Peyer's patch (tissue), 4 donors: Measurements from ENCODE around the gene NRTN. TPM values are rescaled to one million over a fixed set of nuclear protein-coding genes. Genes with fewer than 3 reads are reported as not detected.
"Not testable (repeated sequence)": the region's sequence is repeated elsewhere in the genome, so short reads cannot be mapped to it uniquely, and the experiment has no call there.

ENCODE experiments used
- DNase-seq, 3 donors: peaks; one replicate each; pipeline ENCODE4 v3.0.0-alpha.2; 2017 to 2019
- H3K27ac ChIP-seq, 4 donors: fragments of 200-600 bp; sonication (generic); one replicate each; pipeline ENCODE4 v1.5.1; 2016 to 2019
- H3K27me3 ChIP-seq, 2 donors: fragments of 200-600 bp; sonication (generic); one replicate each; pipeline ENCODE4 v1.5.1; 2019
- H3K36me3 ChIP-seq, 3 donors: fragments of 200-600 bp; sonication (generic); one replicate each; pipeline ENCODE4 v1.5.1; 2016 to 2019
- H3K4me1 ChIP-seq, 4 donors: fragments of 200-600 bp; sonication (generic); one replicate each; pipeline ENCODE4 v1.5.1; 2016 to 2019
- H3K4me3 ChIP-seq, 4 donors: fragments of 200-600 bp; sonication (generic); 1 replicate in 3 of 4; 2 replicates in 1 of 4; pipeline ENCODE4 v1.5.1; 2016 to 2019; ENCODE audit warnings: mild to moderate bottlenecking in 1 of 4
- H3K9me3 ChIP-seq, 4 donors: fragments of 200-600 bp; sonication (generic); one replicate each; pipeline ENCODE4 v1.5.1; 2016 to 2019; ENCODE audit warnings: mild to moderate bottlenecking in 1 of 4
- CTCF ChIP-seq, 6 experiments: fragments of 450-650 bp in 4 of 6; fragments of 200-600 bp in 2 of 6; sonication (generic) in 1 of 6; IDR thresholded peaks; one replicate each; pipeline ENCODE4 v1.5.1; 2017 to 2019; ENCODE audit warnings: antibody characterized with exemption in 6 of 6, mild to moderate bottlenecking in 3 of 6, moderate library complexity in 1 of 6
- POLR2A ChIP-seq, 2 donors: fragments of 450-650 bp; IDR thresholded peaks; one replicate each; pipeline ENCODE4 v1.5.1; 2017; ENCODE audit warnings: antibody characterized with exemption in 2 of 2, mild to moderate bottlenecking in 2 of 2, moderate library complexity in 2 of 2
- total RNA-seq, 4 donors: library from RNA; depleted of rRNA; stranded (reverse); fragments of >200 nt; gene quantifications; one replicate each; pipeline ENCODE4 v1.1.0, GENCODE V29; 2016

Gene NRTN
- total RNA-seq, 4 donors from 2014 or later, result 0.88 to 4.8 (median 3.5) TPM; not detected in 1

- not testable (repeated sequence) for DNase-seq, H3K9me3 ChIP-seq, H3K36me3 ChIP-seq, H3K27me3 ChIP-seq
- peak overlapping the region in 3 of 4 donors; percentile 3 to 66 (median 47) for H3K4me3 ChIP-seq
- peak overlapping the region in 3 of 4 donors; percentile 84 to 93 (median 87) for H3K27ac ChIP-seq
- H3K4me1 ChIP-seq, result peaks cover 0 to 11% (median 0%) of the 10 kb centered on the region in 4 donors
- TF ChIP-seq POLR2A (IDR thresholded peaks at IDR 0.05), result peak; percentile 61 to 71
These were observed 43.8 kb downstream of the NRTN start for GRCh38 chr19:5848621-5849020.

DNA sequence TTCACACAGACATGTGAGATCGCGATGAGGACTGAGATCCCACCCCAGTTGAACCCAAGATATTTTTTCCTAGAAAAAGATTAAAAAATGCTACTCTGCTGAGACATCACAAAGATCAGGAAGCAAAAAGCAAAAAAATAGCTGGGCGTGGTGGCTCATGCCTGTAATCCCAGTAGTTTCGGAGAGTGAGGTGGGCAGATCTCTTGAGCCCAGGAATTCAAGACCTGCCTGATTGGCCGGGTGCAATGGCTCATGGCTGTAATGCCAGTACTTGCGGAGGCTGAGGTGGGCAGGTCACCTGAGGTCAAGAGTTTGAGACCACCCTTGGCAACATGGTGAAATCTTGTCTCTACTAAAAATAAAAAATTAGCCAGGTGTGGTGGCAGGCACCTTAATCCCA is 45.3 kb downstream of the NRTN start:
- Histone ChIP-seq H3K9me3 (no peaks in the 10 kb centered on the region), H3K27me3 (no peaks in the 10 kb centered on the region), H3K4me3 (peak overlapping the region in 3 of 4 donors; percentile 21 to 66 (median 47)), H3K27ac (peak overlapping the region in 3 of 4 donors; percentile 84 to 93 (median 87)), H3K36me3 (no peaks in the 10 kb centered on the region), H3K4me1 (peaks cover 0 to 5% (median 0%) of the 10 kb centered on the region in 4 donors)
- TF ChIP-seq CTCF (IDR thresholded peaks at IDR 0.05), result no peak
- peak in 1 of 2 donors; percentile 5 for TF ChIP-seq POLR2A (IDR thresholded peaks at IDR 0.05)
- DNase-seq, result no peak

- peak in 2 of 3 donors; percentile 63 to 69 for DNase-seq
- Histone ChIP-seq H3K4me3 (peak overlapping the region in 3 of 4 donors; percentile 21 to 66 (median 47)), H3K9me3 (no peaks in the 10 kb centered on the region), H3K36me3 (no peaks in the 10 kb centered on the region), H3K4me1 (peaks cover 0 to 2% (median 0%) of the 10 kb centered on the region in 4 donors), H3K27me3 (no peaks in the 10 kb centered on the region), H3K27ac (peak overlapping the region in 3 of 4 donors; percentile 84 to 98 (median 87))
- TF ChIP-seq POLR2A (IDR thresholded peaks at IDR 0.05) (peak in 1 of 2 donors; percentile 8), CTCF (IDR thresholded peaks at IDR 0.05) (no peak)
These were observed 46.0 kb downstream of the NRTN start for GRCh38 chr19:5850743-5851293.

DNA sequence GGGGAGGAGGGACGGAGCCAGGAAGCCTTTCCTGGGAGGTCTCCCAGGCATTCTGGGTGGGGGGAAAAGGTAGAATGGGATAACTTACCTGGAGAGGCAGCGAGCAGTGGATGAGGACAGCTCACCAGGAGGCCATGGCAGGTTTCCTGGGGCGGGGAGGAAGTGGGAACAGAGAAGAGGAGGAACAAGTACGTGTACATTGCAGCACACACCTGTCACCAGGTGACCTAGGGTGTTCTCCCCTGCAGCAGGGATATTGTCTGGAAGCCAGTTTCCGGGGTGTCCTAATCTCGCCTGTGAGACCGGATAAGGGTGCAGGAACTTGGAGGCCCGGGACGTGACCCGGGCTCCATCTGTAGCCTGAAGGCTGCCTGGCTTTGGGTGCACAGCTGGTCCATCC is 46.4 kb downstream of the NRTN start, which contains the start of gene FUT3:
TSS of gene FUT3 (minus strand) at position 148 of the 400 bp plus-strand sequence.
- H3K27me3 ChIP-seq, result no peaks in the 10 kb centered on the region
- no peaks in the 10 kb centered on the region for H3K36me3 ChIP-seq
- DNase-seq, result peak in 2 of 3 donors; percentile 82 to 83
- no peaks in the 10 kb centered on the region for H3K9me3 ChIP-seq
- no peaks in the 10 kb centered on the region for H3K4me1 ChIP-seq
- H3K27ac ChIP-seq, result peak within 1 kb of the TSS in 3 of 4 donors; percentile 84 to 98 (median 87)
- H3K4me3 ChIP-seq, result peak within 1 kb of the TSS in 3 of 4 donors; percentile 21 to 66 (median 47)
- TF ChIP-seq POLR2A (IDR thresholded peaks at IDR 0.05) (peak; percentile 90 to 94), CTCF (IDR thresholded peaks at IDR 0.05) (peak in 1 of 6 experiments; percentile 15)

- H3K4me1 ChIP-seq, H3K9me3 ChIP-seq, H3K4me3 ChIP-seq, H3K27me3 ChIP-seq, DNase-seq, H3K27ac ChIP-seq, H3K36me3 ChIP-seq: not testable (repeated sequence)
These were observed 49.3 kb downstream of the NRTN start for GRCh38 chr19:5854121-5854520.

GRCh38 chr19:5855151-5855550 is 50.3 kb downstream of the NRTN start:
- H3K4me1 ChIP-seq, H3K27ac ChIP-seq, H3K27me3 ChIP-seq, DNase-seq, H3K36me3 ChIP-seq, H3K4me3 ChIP-seq, H3K9me3 ChIP-seq: not testable (repeated sequence)

DNA sequence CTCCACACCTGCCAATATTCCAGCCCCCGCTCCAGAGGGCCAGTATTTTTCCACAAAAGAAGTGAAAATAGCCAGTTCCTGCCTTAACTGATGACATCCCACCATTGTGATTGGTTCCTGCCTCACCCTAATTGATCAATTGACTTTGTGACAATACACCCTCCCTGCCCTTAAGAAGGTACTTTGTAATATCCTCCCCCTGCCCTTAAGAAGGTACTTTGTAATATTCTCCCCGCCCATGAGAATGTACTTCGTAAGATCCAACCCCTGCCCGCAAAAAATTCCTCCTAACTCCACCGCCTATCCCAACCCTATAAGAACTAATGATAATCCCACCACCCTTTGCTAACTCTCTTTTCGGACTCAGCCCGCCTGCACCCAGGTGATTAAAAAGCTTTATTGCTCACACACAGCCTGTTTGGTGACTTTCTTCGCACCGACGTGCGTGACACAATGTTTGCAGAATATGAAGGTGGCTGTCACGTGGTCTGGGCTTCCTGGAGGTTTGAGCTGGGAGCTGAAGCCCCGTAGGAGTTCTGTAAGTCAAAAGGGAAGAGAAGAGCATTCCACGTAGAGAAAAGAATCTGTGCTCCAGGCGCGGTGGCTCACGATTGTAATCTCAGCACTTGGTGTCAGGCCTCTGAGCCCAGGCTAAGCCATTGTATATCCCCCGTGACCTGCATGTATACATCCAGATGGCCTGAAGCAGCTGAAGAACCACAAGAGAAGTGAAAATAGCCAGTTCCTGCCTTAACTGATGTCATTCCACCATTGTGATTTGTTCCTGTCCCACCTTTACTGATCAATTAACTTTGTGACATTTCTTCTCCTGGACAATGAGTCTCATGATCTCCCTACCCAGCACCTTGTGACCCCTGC is 52.6 kb downstream of the NRTN start:
- H3K4me1 ChIP-seq, result no peaks in the 10 kb centered on the region
- no peaks in the 10 kb centered on the region for H3K36me3 ChIP-seq
- no peaks in the 10 kb centered on the region for H3K9me3 ChIP-seq
- no peak overlapping the region for H3K4me3 ChIP-seq
- H3K27ac ChIP-seq, result no peak overlapping the region
- TF ChIP-seq POLR2A (IDR thresholded peaks at IDR 0.05), result no peak
- no peaks in the 10 kb centered on the region for H3K27me3 ChIP-seq
- no peak for DNase-seq
